HG03095 (cell line): ENCODE results near the gene EYS.

Source experiments
- ATAC-seq: cut with Tn5 transposase; IDR thresholded peaks from one replicate; pipeline ENCODE4 v1.9.1; 2021; ENCODE audit warnings: moderate library complexity; ENCODE audit not compliant: unreplicated experiment

Gene EYS

DNA sequence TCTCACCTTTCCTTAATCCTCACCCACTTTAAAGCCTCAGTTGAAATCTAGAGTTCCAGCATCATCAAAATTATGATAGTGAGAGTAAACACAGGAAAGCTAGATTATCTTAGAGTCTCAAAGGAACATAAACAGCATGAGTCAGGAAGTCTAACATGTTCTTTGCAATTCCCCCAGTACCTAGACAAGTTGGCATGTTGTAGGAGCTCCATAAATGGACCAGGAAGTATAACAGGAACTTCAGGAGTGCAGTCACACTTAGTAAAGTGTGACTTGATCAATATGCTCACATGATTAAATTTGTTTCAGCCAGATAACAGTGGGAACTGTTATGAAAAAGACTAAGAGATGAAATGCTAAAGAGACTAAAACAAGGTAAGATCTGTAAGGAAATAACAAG is 834.4 kb downstream of the EYS start:
- no peak for ATAC-seq

DNA sequence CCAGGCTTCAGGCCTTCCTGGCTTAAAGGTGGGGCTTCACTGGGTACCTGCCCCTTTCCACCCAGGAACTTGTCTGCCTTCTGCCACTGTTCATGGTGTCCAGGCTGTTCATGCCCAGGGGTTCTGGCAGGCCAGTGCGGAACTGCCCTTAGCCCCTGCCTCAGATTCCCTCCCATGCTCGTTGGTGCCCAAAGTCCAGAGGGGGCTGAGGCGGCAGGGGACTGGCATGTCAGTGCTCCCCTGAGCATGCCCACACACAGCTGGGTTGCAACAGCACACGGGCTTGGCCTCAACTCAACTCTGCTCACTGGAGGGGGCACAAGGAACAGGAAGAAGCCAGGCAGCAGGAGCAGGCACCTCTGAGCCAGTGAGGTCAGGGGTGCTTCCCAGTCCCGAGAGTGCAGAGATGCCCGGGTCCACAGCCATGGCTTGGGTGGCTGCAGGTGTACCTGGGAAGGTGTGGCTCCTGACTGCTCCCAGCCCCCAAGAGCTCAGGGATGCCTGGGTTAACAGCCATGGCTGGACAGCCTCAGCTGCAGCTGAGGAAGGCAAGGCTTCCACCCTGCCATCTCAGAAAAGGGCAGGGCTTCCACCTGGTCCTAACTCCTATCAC is 845.9 kb downstream of the EYS start:
- no peak for ATAC-seq

DNA sequence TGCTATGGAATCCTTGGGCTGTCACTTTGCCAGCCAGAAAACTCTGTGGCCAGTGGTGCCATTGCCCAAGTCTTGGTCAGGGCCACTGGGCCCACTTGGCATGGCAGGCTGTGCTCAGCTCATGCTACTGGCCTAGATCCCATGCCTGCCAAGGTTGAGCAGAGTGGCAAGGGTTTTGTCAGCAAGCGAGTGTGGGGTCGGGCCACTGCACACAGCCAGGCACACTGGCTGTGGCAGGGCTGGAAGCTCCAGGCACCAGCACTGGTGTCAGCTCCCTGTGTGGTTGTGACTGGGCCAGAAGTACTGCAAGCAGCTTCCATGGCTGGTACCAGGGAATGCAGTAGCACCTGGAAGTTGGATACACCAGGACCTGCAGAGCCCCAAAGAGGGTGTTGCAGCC is 846.8 kb downstream of the EYS start:
- ATAC-seq = no peak

DNA sequence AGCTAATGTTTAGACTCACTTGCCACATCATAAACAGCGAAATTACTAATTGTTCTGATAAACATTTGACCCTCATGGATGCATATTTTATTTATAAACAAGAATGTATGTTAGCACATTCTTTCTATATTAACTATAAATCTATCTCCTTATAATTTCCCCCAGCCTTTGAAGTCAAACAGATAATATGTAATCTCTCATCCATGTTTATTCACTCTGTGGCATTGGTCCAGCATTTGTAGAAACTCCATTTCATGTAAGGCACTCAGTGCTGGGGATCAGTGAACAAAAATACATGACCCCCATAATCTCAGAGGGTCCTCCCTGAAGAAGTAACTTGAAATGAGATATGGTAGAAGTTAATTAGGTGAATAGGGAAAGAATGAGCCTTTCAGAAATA is 856.9 kb downstream of the EYS start:
- no peak for ATAC-seq

DNA sequence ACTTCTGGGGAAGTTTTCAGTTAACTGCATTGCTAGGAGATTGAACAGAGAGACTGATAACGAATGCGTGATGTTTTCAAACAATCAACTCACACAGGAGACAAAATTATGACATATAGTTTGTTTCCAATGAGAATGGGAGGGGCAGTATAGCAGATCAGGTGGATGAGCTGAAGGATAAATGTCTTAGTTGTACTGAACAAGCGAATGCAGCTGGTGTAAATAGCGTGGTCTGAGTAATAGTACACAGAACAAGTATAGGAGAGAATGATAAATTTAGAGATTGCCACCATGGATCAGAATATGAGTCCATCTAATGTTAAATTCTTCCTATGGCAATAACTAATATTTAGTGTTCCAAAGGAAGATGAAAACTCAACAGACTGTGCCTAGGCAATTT is 858.6 kb downstream of the EYS start:
- no peak for ATAC-seq

DNA sequence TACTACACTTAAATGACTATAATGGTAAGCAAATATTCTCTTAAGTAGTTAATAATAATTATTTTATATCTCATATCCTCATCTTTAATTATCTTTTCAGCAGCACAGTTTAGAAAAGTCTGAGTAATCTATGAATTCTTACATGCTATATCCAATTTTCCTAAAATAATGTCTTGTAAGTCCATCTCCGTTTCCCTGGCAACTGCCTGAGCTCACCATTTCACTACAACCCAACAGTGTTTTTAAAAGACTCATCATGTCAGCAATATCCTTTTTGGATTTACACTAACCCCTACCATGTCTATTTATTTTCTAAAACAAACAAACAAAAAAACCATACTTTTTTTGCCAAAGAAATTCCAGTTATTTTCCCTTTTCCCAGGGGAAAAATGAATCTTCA is 859.6 kb downstream of the EYS start:
- ATAC-seq = no peak

DNA sequence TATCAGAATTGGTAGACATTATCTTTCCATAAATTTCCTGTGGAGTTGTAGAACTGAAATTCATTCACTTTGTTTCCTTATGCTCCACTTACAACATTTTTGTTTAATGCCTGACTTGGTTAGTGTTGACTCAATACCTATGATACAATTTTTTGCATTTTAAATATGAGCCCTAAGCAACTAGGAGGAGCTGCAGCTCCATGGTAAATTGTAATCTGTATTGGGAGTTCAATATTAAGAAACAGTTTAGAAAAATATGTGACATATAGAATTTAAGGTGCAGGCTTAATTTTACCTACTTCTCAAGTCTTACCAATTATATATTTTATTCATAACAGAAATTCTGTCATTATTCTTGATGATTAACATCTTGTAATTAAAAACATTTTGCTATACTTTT is 868.3 kb downstream of the EYS start:
- no peak for ATAC-seq

DNA sequence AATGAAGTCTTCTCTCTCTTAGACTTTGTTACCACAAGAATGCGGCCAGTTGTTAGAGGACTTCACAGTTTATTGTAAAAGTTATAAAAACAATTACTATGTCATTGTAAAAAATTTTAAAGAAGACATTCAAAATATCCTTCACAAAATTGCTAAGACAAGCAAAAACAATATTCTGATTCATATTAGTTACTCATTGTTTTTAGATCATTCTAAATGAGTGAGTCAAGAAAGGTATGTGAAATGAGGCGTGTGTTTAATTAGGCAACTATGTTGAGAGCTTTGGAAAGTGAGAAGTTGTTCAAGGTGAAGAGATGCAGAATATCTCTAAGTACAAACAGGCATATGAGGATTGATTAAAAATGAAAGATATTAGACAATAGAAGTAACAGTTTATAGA is 875.3 kb downstream of the EYS start:
- ATAC-seq = no peak

DNA sequence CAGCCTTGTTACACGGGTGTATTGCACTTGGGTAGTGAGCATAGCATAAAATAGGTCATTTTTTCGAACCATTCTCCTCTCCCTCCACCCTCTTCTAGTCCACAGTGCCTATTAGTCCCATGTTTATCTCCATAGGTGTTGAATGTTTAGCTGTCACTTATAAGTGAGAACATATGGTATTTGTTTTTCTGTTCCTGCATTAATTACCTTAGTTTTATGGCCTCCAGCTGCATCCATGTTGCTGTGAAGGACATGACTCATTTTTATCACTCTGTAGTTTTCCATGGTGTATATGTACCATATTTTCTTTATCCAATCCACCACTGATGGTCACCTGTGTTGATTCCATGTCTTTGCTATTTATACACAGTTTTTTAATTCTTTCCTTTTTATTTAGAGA is 889.5 kb downstream of the EYS start:
- ATAC-seq = no peak

DNA sequence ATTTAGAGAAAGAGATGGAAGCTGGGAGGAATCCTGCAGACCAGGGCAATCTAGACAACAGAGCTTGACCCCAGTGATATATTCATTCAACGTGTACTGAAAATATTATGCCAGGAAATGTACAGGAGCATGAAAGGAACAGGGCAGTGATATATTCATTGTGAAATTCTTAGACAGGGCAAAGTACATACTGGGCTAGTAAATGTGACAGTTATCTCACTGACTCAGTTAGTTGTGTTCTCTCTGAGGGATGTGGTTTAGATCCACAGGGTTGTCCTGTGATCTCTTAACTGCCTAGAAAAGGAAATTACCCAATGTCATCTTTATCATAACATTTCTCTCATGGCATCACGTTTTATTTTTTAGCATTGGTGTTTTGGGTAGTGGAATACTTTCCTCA is 891.3 kb downstream of the EYS start:
- no peak for ATAC-seq

DNA sequence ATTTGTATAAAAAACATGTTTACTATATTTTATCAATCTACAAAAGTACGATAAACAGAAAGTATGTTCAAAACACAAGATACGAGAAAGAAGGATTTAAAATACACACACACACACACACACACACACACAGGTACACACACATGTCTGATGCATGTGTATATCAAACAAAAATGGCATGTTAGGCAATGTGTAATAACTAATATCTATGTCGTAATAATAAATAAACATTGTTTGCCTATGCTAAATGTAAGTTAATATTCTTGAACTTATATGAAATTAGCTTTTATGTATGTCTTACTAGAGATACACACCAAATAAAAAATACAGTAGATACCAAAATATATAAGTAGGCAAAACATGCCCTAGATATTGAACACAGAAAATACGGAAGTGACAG is 894.9 kb downstream of the EYS start:
- no peak for ATAC-seq

DNA sequence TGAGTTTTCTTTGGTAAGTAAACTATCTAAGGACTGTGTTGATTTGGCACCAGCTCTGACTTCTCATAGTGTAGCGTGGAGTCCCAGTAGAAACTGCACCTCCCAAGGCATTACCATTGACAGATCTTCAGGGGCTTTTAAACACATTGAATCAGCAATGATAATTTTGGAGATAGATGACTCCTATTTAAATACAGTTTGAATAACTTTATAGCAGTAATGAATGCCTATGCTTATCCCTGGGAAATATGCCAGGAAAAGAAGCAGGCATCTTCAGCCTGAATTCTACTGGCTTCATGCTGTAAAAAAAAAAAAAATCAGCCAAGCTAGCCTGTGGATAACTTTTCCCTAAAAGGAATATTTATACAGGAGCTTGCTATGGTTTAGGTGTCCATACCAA is 895.9 kb downstream of the EYS start:
- no peak for ATAC-seq

DNA sequence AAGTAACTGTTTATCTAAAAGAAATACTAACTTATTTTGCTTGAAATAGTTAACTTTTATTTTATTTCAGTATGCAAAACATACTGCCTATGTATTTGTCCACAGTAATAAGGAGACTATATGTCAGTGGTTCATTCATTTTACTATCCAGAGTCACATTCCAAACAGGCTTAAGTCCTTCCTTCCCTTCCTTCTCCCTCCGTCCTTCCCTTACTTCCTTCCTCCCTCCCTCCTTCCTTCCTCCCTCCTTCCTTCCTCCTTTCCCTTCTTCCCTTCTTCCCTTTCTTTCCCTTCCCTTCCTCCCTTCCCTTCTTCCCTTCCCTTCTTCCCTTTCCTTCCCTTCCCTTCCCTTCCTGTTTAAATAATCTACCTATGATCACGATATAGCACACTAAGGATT is 899.2 kb downstream of the EYS start:
- ATAC-seq = no peak

DNA sequence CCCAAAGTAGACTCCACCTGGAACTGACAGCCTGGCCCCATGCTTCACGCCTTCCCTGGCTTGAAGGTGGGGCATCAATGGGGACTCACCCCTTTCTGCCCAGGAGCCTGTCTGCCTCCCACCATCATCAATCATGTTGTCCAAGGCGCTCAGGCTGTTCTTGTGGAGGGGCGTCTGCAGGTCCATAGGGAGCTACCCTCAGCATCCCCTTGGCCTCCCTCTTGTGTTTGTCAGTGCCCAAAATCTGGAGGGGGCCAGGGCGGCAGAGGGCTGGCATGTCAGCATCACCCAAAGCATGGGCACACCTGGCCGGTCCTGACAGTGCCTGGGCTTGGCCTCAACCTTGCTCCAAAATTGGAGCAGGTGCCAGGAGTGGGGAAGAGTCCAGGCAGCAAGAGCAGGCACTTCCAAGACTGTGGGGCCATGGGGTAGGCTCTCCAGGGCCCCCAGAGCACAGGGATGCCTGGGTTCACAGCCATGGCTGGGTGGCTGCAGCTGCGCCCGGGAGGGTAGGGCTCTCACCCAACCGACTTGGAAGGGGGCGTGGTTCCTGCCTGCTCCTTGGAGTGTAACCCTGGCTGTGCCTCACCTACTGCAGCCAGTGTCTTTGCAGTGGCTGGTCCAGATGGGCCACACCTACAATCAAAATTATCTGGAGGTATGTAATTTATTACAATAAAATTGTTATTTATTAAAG is 903.4 kb downstream of the EYS start:
- no peak for ATAC-seq

DNA sequence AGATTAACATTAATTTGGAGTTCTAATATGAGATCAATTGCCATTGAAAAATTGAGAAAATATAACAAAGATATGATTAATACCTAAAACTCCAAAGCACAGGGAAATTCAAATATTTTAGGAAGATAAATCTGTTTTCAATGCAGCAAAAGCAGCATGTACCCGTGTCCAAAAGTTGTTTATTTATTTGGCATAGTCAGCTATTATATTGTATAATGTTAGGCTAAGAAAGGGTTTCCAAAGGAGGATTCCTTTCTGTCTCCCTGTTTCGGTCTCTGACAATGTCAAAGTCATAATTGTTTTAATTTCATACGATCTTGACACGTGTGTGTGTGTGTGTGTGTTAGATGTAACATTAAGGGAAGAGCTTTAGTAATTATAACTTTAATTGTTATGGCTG is 914.5 kb downstream of the EYS start:
- ATAC-seq = no peak

DNA sequence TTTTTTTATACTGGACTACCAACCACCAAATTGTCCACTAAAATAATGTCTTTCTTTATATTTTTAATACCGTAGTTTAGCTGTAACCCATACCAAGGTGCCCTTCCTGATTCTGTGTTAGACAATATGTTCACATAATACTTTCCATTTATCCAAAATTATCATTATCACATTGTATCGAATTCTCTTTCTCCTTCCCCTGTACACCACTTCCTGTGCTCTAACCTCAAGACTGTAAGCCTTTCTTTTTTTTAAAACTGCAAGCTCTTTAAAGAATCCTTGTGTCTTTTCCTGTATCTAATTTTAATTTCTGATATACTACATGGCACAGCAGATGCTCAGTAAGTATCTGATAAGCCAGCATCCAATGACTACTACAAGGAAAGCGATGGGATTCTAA is 917.5 kb downstream of the EYS start:
- ATAC-seq = no peak

DNA sequence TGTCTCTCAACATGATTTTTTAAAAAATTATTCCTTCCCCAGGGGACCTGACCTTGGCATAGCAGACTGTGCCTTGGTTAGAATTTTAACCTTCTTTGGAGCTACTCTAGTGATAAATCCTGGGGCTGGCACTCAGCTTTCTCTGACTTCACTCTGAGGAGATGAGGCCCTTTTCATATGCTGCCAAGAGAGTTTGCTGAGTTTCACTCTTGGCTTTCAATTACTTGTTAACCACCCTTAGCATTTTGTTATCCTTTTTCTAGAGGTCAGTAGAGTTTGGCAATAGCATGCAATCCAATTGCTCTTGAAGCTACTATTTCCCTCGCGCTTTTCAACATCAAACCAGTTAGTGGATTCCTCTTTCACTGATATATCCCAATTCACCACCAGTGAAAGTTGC is 920.3 kb downstream of the EYS start:
- ATAC-seq = no peak

DNA sequence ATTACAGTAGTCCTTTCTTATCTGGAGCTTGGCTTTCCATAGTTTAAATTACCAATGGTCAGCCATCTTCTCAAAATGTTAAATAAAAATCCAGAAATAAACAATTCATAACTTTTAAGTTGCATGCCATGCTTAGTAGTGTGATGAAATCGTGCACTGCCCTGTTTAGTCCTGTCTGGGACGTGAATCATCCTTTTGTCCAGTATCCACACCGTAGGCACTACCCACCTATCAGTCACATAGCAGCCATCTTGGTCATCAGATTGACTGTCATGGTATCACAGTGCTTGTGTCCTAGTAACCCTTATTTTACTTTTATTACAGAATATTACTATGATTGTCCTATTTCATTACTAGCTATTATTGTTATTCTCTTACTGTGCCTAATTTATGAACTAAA is 924.1 kb downstream of the EYS start:
- no peak for ATAC-seq

DNA sequence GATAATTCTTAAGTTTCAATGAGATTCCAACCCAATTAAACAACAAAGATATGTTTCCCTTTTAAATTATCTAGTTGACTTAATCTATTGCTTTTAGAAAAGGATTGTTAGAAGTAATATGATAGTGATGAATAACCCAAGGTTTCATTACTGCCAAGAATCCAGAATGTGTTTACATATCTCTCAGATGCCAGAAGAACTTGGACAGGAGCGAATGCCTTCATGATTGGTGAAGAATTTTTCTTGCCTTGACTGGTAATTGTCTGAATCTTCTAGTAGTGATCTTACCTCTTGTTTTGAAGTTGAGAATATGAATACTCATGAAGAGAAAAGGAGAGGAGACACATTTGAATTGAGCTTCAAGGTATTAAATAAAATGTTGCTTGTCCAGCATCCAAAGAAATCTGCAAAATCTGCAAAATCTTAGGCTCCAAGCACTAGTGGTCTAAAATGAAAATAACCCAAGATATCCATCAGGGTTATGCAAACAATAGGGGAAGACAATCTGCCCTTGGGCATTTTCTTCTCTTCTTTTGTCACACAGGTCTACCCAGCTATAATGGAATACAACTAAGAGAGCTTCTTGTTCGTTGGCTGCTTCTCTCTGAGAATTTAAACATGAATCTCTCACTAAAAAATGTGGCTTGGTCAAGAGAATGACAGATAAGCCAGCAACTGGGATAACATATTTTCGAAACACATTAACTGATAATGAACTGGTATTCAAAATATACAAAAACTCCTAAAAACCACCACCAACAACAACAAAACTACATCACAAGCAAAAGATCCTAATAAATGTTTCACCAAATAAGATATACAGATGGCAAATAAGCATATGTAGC is 928.9 kb downstream of the EYS start:
- no peak for ATAC-seq

DNA sequence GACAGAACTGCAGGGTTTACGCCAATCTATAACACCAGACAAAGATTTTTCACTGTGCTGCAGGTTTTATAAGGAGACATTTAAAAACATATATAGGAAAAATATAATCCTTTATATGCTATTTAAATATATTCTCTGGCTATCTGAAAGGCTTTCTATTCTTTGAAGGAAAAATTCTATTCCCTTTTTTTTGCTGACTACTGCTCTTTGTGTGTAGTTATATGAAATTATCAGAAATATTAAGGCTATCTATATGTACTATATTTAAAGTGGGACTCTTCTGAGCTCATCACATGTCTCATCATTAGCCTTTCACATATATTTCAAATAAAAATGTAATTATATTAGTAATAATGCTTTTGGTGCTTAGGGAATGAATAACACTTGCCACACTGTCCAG is 930.7 kb downstream of the EYS start:
- no peak for ATAC-seq

DNA sequence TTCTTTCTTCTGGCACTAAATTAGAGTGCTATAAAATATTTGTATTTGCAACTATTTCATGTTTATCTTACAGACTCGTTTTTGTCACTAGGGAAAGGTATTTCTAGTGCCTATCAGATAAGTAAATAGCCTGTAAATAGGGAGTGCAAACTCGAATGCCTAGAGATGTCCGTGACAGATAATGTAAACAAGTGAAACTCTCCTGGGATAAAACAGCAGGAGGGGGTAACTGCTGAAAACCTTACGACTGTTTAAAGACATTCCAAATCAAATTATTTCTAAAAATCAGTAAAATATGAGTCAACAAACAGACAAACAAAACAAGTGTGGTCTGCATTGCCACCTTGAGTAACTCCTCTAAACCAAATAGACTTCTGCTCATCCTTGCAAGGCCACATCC is 932.1 kb downstream of the EYS start:
- no peak for ATAC-seq

DNA sequence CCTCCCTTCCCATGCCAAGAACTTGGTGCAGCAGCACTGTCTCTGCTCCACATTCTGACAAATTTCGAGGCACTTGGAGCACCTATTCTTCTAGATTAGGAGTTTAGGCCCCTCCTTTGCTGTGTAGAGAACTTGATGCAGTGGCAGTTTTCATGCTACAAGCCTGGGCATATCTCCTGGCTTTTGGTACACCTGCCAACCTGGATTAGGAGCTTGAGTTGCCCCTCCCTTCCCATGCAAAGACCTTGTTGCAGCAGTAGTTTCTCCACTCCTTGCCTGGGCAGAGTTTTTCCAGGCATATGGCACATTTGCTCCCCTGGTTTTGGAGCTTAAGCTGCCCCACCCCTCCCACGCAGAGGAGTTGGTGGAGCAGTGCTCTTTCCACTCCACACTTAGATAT is 956.1 kb downstream of the EYS start:
- ATAC-seq = no peak
